Esophagus muscularis mucosa (tissue), 4 donors: ENCODE results near the gene HIGD1A. TPM values are rescaled to one million over a fixed set of nuclear protein-coding genes. Genes with fewer than 3 reads are reported as not detected.
A peak's percentile ranks its signal among the peaks of the same experiment; 100 is the strongest.

Experiments
- DNase-seq: peaks from one replicate; pipeline ENCODE4 v3.0.0-alpha.2; 2017; ENCODE audit errors: extremely low spot score
- H3K27ac ChIP-seq, 4 donors: fragments of 200-600 bp; sonication (generic); replicated peaks in 1 of 4; 1 replicate in 3 of 4; 2 replicates in 1 of 4; pipeline ENCODE4 v1.5.1; 2016 to 2019; ENCODE audit warnings: mild to moderate bottlenecking in 1 of 4
- H3K27me3 ChIP-seq, 4 donors: fragments of 200-600 bp; sonication (generic); one replicate each; pipeline versions ENCODE4 v1.5.1 to v1.6.0; 2016 to 2019
- H3K36me3 ChIP-seq, 4 donors: fragments of 200-600 bp; sonication (generic); one replicate each; pipeline ENCODE4 v1.5.1; 2016 to 2019
- H3K4me1 ChIP-seq, 4 donors: fragments of 200-600 bp; sonication (generic); one replicate each; pipeline ENCODE4 v1.5.1; 2016 to 2019
- H3K4me3 ChIP-seq, 4 donors: fragments of 200-600 bp; sonication (generic); 1 replicate in 2 of 4; 2 replicates in 2 of 4; pipeline ENCODE4 v1.5.1; 2016 to 2019; ENCODE audit warnings: mild to moderate bottlenecking in 4 of 4, moderate library complexity in 1 of 4
- H3K9me3 ChIP-seq, 4 donors: fragments of 200-600 bp; sonication (generic); 1 replicate in 3 of 4; 2 replicates in 1 of 4; pipeline ENCODE4 v1.5.1; 2016 to 2019
- CTCF ChIP-seq, 3 experiments: fragments of 200-600 bp in 2 of 3; fragments of 450-650 bp in 1 of 3; sonication (generic) in 2 of 3; IDR thresholded peaks; one replicate each; pipeline ENCODE4 v1.5.1; 2017 to 2019; ENCODE audit warnings: antibody characterized with exemption in 3 of 3, mild to moderate bottlenecking in 2 of 3, moderate library complexity in 1 of 3
- EP300 ChIP-seq: sonication (generic); formaldehyde crosslinking; IDR thresholded peaks from one replicate; pipeline ENCODE4 v1.6.1; 2017; ENCODE audit warnings: antibody characterized with exemption
- POLR2A ChIP-seq: fragments of 450-650 bp; IDR thresholded peaks from one replicate; pipeline ENCODE4 v1.6.1; 2017; ENCODE audit warnings: antibody characterized with exemption, moderate library complexity, mild to moderate bottlenecking, low read depth
- POLR2AphosphoS5 ChIP-seq, 2 donors: sonication (generic); formaldehyde crosslinking; IDR thresholded peaks; one replicate each; pipeline ENCODE4 v1.6.1; 2017; ENCODE audit warnings: antibody characterized with exemption in 2 of 2
- WGBS: methylation state at CpG from one replicate; pipeline ENCODE4 v1.1.5; 2018; 5-methylcytosine and 5-hydroxymethylcytosine counted together
- intact Hi-C: fragments of 100-400 bp; cut with DNase I; formaldehyde crosslinking; loops from one replicate; pipeline ENCODE4 v1.15.1; 2023
- total RNA-seq, 4 donors: library from RNA; depleted of rRNA; stranded (reverse); fragments of >200 nt; gene quantifications; one replicate each; pipeline versions ENCODE4 v1.1.0 to v1.2.1, GENCODE V29; 2016

Gene HIGD1A
- total RNA-seq, 4 donors from 2014 or later: 161 to 407 (median 272) TPM

GRCh38 chr3:42801048-42801620 lies 3.2 kb downstream of the HIGD1A start:
- no peak for DNase-seq
- Histone ChIP-seq H3K9me3 (no peaks in the 10 kb centered on the region), H3K27ac (peak overlapping the region; percentile 96 to 98 (median 98)), H3K36me3 (no peaks in the 10 kb centered on the region), H3K27me3 (no peaks in the 10 kb centered on the region), H3K4me1 (peaks cover 46 to 55% (median 50%) of the 10 kb centered on the region in 4 donors), H3K4me3 (peak overlapping the region; percentile 13 to 84 (median 50))
- intact Hi-C loops: no loop called here
- TF ChIP-seq EP300: no peak
- TF ChIP-seq POLR2AphosphoS5 (IDR thresholded peaks at IDR 0.05): no peak
- no peak for TF ChIP-seq CTCF (IDR thresholded peaks at IDR 0.05)
- TF ChIP-seq POLR2A: no peak
- whole genome bisulfite sequencing: 77% methylated on average over 3 of the region's 3 CpGs

GRCh38 chr3:42800251-42800650 lies 4.0 kb downstream of the HIGD1A start:
- Histone ChIP-seq H3K36me3 (no peaks in the 10 kb centered on the region), H3K4me3 (no peak overlapping the region), H3K27ac (peak overlapping the region; percentile 5 to 98 (median 98)), H3K27me3 (no peaks in the 10 kb centered on the region), H3K9me3 (no peaks in the 10 kb centered on the region), H3K4me1 (peaks cover 50 to 55% (median 54%) of the 10 kb centered on the region in 4 donors)
- intact Hi-C loops: no loop called here
- WGBS: 95% methylated on average over 2 of the region's 2 CpGs
- no peak for TF ChIP-seq POLR2AphosphoS5 (IDR thresholded peaks at IDR 0.05)
- no peak for TF ChIP-seq EP300
- TF ChIP-seq POLR2A: no peak
- TF ChIP-seq CTCF (IDR thresholded peaks at IDR 0.05): no peak
- DNase-seq: no peak

DNA sequence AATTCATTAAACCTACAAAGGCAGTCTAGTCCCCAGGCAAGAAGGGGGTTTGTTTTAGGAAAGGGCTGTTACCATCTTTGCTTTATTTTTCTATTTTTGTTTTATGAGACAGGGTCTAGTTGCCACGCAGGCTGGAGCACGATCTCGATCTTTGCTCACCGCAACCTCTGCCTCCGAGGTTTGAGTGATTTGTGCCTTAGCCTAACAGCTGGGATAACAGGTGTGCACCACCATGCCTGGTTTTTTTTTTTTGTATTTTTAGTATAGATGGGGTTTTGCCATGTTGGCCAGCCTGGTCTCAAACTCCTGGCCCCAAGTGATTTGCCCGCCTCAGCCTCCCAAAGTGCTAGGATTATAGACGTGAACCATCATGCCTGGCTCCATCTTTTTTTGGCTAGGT lies 4.9 kb downstream of the HIGD1A start:
- TF ChIP-seq CTCF (IDR thresholded peaks at IDR 0.05) (no peak), EP300 (no peak), POLR2AphosphoS5 (IDR thresholded peaks at IDR 0.05) (no peak), POLR2A (no peak)
- Histone ChIP-seq H3K9me3 (no peaks in the 10 kb centered on the region), H3K27ac (peak overlapping the region in 3 of 4 donors; percentile 97 to 98 (median 98)), H3K4me1 (peaks cover 47 to 57% (median 54%) of the 10 kb centered on the region in 4 donors), H3K27me3 (no peaks in the 10 kb centered on the region), H3K36me3 (no peaks in the 10 kb centered on the region), H3K4me3 (no peak overlapping the region)
- 83% methylated on average over 7 of the region's 7 CpGs for WGBS
- intact Hi-C loops: no loop called here
- no peak for DNase-seq

DNA sequence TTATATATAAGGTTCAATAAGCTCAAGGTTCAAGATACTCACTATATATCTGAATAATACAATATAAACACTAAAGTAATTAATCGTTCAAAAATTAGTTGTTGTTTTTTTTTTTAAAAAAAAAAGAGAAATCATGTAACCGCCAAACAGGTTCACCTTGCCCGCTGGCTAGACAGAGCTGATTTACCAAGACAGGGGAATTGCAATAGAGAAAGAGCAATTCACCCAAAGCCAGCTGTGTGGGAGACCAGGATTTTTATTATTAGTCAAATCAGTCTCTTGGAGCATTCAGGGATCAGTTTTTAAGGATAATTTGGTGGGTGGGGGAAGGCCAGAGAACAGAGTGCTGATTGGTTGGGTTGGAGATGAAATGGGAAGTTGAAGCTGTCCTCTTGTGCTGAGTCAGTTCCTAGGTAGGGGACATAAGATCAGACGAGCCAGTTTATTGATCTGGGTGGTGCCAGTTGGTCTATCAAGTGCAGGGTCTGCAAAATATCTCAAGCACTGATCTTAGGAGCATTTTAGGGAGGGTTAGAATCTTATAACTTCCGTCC lies 7.9 kb downstream of the HIGD1A start:
- TF ChIP-seq POLR2AphosphoS5 (IDR thresholded peaks at IDR 0.05): no peak
- intact Hi-C loops: no loop called here
- H3K27ac ChIP-seq: no peak overlapping the region
- WGBS: 86% methylated on average over 4 of the region's 5 CpGs
- H3K4me3 ChIP-seq: no peak overlapping the region
- peaks cover 29 to 39% (median 36%) of the 10 kb centered on the region in 4 donors for H3K4me1 ChIP-seq
- H3K9me3 ChIP-seq: no peaks in the 10 kb centered on the region
- DNase-seq: no peak
- H3K27me3 ChIP-seq: no peaks in the 10 kb centered on the region
- peaks cover 0 to 24% (median 18%) of the 10 kb centered on the region in 4 donors for H3K36me3 ChIP-seq

GRCh38 chr3:42795621-42796181 lies 8.6 kb downstream of the HIGD1A start:
- no peak overlapping the region for H3K4me3 ChIP-seq
- peaks cover 22 to 39% (median 35%) of the 10 kb centered on the region in 4 donors for H3K4me1 ChIP-seq
- intact Hi-C loops: no loop called here
- no peaks in the 10 kb centered on the region for H3K27me3 ChIP-seq
- 85% methylated on average over 2 of the region's 2 CpGs for WGBS
- no peak overlapping the region for H3K27ac ChIP-seq
- H3K9me3 ChIP-seq: no peaks in the 10 kb centered on the region
- no peak for DNase-seq
- TF ChIP-seq POLR2A: no peak
- H3K36me3 ChIP-seq: peaks cover 0 to 25% (median 20%) of the 10 kb centered on the region in 4 donors
